Progenitor cell of endocrine pancreas (in vitro differentiated cells): ENCODE results near the gene ZBTB17. TPM values are rescaled to one million over a fixed set of nuclear protein-coding genes. Genes with fewer than 3 reads are reported as not detected.
A peak's percentile ranks its signal among the peaks of the same experiment; 100 is the strongest.

Experiments
- DNase-seq: peaks from one replicate; pipeline ENCODE4 v3.0.0; 2021; ENCODE audit warnings: low spot score; ENCODE audit not compliant: unreplicated experiment
- H3K27ac Mint-ChIP-seq: 2 replicates; pipeline ENCODE4 v1.8.0; 2021; ENCODE audit warnings: mild to moderate bottlenecking, moderate library complexity, mixed read lengths
- H3K27me3 Mint-ChIP-seq: 2 replicates; pipeline ENCODE4 v1.8.0; 2021; ENCODE audit warnings: mixed read lengths
- H3K36me3 Mint-ChIP-seq: 2 replicates; pipeline ENCODE4 v1.8.0; 2022; ENCODE audit warnings: mixed read lengths; ENCODE audit not compliant: insufficient read depth
- H3K4me1 Mint-ChIP-seq: 2 replicates; pipeline ENCODE4 v1.8.0; 2021; ENCODE audit warnings: low read depth, mixed read lengths
- H3K4me3 Mint-ChIP-seq: 2 replicates; pipeline ENCODE4 v1.8.0; 2021; ENCODE audit warnings: low read depth, mild to moderate bottlenecking, moderate library complexity, mixed read lengths
- H3K9me3 Mint-ChIP-seq: 2 replicates; pipeline ENCODE4 v1.8.0; 2021; ENCODE audit warnings: low read depth, mixed read lengths
- total RNA-seq: library from RNA; stranded (reverse); gene quantifications from 2 replicates; pipeline ENCODE4 v1.2.1, GENCODE V29; 2021
- TF ChIP-seq, protein P1 (sequence below): fragments of 200-600 bp; sonication (generic); IDR thresholded peaks from one replicate; pipeline ENCODE4 v1.5.0; 2021; ENCODE audit warnings: antibody characterized with exemption, mild to moderate bottlenecking; ENCODE audit not compliant: unreplicated experiment

The ZBTB17 gene
- total RNA-seq, 1 donor from 2014 or later = 57.7 TPM

DNA sequence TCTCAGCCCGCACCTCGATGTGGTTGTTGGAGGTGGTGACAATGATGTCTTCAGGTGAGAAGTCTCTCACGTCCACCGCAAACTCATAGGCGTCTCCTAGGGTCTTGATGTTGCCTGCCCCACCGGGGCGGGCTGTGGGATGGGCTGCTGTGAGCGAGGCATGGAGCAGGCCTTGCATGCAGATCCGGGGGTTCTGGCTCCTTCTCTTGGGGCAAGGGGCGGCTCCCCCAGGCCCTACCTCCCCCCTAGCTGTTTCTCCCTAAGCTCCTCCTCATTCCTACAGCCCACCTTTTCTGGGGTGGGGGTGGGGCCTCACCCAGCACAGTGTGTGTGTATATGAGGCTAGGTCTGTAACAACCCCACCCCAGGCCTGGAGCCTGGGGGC lies 41.2 kb upstream of the ZBTB17 start:
- TF ChIP-seq, protein P1, sequence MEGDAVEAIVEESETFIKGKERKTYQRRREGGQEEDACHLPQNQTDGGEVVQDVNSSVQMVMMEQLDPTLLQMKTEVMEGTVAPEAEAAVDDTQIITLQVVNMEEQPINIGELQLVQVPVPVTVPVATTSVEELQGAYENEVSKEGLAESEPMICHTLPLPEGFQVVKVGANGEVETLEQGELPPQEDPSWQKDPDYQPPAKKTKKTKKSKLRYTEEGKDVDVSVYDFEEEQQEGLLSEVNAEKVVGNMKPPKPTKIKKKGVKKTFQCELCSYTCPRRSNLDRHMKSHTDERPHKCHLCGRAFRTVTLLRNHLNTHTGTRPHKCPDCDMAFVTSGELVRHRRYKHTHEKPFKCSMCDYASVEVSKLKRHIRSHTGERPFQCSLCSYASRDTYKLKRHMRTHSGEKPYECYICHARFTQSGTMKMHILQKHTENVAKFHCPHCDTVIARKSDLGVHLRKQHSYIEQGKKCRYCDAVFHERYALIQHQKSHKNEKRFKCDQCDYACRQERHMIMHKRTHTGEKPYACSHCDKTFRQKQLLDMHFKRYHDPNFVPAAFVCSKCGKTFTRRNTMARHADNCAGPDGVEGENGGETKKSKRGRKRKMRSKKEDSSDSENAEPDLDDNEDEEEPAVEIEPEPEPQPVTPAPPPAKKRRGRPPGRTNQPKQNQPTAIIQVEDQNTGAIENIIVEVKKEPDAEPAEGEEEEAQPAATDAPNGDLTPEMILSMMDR = no peak
- no peaks in the 10 kb centered on the region for H3K9me3 Mint-ChIP-seq
- peaks cover 16% of the 10 kb centered on the region for H3K4me1 Mint-ChIP-seq
- peaks cover 19% of the 10 kb centered on the region for H3K27me3 Mint-ChIP-seq
- H3K27ac Mint-ChIP-seq = no peak overlapping the region
- no peak overlapping the region for H3K4me3 Mint-ChIP-seq
- H3K36me3 Mint-ChIP-seq = no peaks in the 10 kb centered on the region
- no peak for DNase-seq

DNA sequence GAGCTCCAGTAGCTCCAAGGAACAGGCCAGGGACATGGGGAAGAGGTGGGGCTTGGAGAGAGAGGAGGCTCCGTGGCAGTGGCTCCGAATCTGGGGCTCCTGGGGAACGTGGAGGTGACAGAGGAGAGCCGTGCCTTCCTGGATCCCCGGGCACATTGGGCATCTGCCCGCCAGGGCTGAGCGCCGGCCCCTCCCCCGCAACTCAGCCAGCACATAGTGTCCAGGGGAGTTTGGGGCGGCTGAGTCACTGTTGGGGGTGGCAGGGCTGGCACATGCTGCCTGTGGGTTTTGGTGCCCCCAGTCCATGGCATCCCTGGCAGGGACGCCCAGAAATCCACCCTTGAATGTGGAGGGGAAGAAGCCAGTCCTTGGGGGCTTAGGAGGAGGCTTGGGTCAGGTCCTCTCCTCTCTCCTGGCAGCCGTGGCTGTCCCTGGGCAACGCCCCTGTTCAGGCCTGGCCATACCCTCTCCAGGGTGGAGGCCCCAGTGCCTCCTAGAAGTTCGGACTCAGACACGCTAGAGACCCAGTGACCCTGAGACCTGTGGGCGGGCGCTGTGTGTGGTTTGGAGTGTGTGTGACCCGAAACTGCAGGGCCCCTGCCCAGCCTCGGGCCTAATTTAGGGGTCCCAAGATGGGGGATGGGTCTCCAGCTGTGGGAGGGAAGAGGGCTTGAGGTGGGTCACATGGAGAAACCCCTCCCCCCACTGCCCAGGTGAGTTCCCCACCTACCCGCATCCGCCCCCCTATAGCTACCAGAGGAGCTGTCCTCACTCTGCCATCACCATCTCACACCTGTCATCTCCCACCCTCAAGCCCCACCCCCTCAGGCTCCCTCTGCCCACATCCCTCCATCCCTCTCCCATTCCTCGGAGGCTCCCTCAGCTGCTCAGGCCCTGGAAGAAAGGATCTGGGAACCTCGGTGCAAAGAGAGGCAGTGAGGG lies 40.3 kb upstream of the ZBTB17 start:
- no peak for DNase-seq
- Mint-ChIP-seq H3K36me3 (no peaks in the 10 kb centered on the region), H3K4me1 (peaks cover 9% of the 10 kb centered on the region), H3K27ac (no peak overlapping the region), H3K9me3 (no peaks in the 10 kb centered on the region), H3K4me3 (no peak overlapping the region), H3K27me3 (peaks cover 12% of the 10 kb centered on the region)
- TF ChIP-seq, protein P1 = no peak

DNA sequence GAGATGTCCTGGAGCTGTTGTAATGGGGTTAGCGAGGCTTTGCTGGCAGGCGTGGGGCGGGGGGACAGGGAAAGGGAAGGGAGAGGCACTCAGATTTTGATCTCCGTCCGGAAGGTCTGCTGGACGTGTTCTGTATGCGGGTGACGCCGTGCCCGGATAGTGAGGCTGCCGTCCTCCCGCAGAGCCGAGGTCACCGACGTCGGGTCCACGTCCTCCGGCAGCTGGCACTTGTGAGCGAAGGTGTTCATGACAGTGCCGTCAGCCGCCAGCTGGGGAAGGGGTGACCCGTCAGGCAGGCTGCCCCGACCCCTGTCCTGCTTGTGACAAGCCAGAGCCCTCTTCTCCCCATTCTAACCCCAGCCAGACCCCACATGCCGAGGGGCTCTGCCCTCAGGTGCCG lies 39.6 kb upstream of the ZBTB17 start:
- Mint-ChIP-seq H3K4me1 (peaks cover 12% of the 10 kb centered on the region), H3K27ac (no peak overlapping the region), H3K27me3 (peaks cover 12% of the 10 kb centered on the region), H3K9me3 (no peaks in the 10 kb centered on the region), H3K4me3 (no peak overlapping the region), H3K36me3 (no peaks in the 10 kb centered on the region)
- TF ChIP-seq, protein P1 = no peak
- no peak for DNase-seq

DNA sequence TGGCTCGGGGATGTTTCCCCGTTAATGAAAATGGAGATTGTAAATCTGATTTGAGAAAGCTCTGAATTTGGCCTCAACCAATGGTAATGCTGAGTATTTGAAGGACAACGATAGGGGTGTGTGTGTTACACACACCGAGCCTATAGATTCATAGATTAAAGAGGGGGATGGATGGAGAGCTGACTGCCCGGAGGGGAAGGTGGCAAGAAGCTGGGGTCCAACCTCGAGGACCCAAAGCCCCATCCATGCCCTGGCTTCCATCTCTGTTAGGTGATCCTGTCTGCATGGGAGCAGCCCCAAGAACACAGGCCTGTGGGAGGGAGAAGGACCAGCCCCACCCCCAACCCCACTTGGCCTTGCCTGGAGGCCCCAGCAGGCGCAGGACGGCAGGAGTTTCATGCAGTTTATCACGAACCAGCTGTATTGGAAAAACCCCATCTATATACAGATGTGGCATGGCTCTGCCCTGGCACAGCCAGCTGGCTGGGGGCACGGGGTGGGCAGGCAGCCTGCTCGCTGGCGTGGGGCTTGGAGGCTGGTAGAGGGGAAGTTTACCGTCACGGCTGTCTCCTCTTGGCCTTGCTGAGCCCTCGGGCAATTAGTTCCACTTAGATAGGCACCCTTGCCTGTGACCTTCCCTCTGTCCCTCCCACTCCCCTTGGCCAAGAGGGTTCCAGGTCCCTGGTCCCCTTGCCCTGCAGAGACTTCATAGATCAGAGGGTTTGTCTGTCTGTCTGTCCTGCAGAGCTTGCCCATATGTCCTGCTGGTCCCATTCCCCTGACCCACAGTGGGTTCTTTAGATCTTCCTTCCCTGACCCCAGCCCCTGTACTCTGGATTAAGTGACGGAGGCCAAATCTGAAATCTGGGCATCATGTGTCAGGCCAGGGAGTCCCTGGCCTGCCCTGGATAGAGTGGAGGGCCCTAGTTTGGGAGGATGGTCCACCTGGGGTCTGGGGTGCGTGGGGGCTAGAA lies 38.9 kb upstream of the ZBTB17 start:
- Mint-ChIP-seq H3K27ac (no peak overlapping the region), H3K4me1 (peaks cover 16% of the 10 kb centered on the region), H3K9me3 (no peaks in the 10 kb centered on the region), H3K4me3 (no peak overlapping the region), H3K27me3 (peaks cover 9% of the 10 kb centered on the region), H3K36me3 (no peaks in the 10 kb centered on the region)
- no peak for DNase-seq
- TF ChIP-seq, protein P1 = no peak

DNA sequence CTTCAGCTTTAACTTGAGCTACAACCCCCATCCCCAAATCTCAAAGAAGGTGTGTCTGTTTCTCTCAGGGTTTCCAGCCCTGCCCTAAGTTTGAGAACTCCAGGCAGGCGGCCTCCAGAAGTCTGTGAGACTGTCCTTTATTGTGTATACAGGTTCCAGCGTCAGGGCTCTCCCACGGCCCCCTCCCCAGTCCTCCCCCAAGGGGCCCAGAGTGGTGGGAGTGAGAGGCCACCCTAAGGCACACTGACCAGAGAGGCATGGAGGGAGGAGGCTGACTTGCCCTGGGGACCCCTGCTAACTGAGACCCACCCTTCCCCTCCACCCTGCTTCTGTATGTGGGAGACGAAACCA lies 38.0 kb upstream of the ZBTB17 start:
- H3K4me1 Mint-ChIP-seq = peaks cover 13% of the 10 kb centered on the region
- DNase-seq = no peak
- TF ChIP-seq, protein P1 = no peak
- H3K4me3 Mint-ChIP-seq = no peak overlapping the region
- H3K27me3 Mint-ChIP-seq = peaks cover 4% of the 10 kb centered on the region
- H3K27ac Mint-ChIP-seq = peak overlapping the region; percentile 37
- H3K9me3 Mint-ChIP-seq = no peaks in the 10 kb centered on the region
- H3K36me3 Mint-ChIP-seq = no peaks in the 10 kb centered on the region
